Stimulated activated CD4-positive, alpha-beta T cell treated with anti-CD3 and anti-CD28 coated beads, Interleukin-15, amount 100 ng/mL, for 24 hours (primary cell): ENCODE measurements around the gene FAF1.
"Not testable (repeated sequence)": the region's sequence is repeated elsewhere in the genome, so short reads cannot be mapped to it uniquely, and the experiment has no call there.

Experiments
- DNase-seq: peaks from one replicate; pipeline ENCODE4 v3.0.0-alpha.2; 2020

FAF1 gene

DNA sequence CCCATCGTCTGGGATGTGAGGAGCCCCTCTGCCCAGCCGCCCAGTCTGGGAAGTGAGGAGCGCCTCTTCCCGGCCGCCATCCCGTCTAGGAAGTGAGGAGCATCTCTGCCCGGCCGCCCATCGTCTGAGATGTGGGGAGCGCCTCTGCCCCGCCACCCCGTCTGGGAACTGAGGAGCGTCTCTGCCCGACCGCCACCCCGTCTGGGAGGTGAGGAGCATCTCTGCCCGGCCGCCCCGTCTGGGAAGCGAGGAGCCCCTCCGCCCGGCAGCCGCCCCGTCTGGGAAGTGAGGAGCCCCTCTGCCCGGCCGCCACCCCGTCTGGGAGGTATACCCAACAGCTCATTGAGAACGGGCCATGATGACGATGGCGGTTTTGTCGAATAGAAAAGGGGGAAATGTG is 7.5 kb downstream of the FAF1 start:
- DNase-seq = not testable (repeated sequence)

- no peak for DNase-seq
Measured at GRCh38 chr1:50950396-50950795, 9.7 kb downstream of the FAF1 start.

GRCh38 chr1:50949286-50949982 is 10.6 kb downstream of the FAF1 start:
- no peak for DNase-seq

DNA sequence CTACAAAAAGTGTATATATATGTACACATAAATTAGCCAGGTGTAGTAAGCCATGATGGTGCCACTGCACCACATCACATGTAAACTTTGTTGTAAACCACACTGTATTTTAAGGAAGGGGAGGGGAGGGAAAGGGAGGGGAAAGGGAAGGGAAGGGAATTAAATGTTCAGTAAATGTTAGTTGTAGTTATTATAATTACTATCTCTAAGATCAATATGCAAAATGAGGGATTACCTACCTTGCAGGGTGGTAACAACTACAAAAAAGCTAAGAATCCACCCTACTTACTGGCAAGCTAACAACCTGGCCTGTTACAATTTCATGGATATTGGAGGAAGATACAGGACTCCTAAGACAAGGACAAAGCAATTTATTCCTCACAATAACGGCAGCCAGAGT is 17.7 kb downstream of the FAF1 start:
- no peak for DNase-seq

DNA sequence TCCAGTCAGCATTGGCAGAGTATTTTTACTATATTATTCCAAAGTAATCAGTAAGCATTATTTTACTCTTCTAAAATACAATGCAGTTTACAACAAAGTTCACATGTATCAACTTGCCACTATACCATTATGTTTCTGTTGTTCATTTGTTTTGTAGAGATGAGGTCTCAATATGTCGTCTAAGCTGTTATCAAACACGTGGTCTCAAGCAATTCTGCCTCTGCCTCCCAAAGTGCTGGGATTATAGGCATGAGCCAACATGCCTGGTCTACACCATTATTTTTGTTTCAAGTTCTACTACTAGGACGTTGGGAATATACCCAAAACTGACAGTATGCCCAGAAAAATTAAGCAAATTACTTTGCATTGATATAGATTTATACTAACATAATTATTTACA is 19.8 kb downstream of the FAF1 start:
- no peak for DNase-seq

DNA sequence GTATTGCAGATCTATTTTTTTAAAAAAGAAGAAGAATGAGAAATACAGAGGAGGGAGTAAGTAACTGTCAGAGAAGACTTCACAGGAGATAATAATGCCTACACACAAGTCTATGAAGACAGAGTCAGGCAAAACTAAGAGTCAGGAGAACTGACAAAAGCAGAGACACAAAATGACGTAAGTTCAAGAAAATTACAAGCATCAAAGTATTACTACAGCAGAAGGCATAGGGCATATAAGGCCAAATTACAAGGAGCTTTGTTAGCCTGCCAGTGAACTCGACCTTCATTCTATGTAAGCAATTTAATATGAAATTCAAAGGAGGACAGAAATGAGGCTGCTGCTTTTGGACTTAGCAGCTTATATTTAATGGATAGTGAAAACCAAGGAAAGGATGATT is 23.7 kb downstream of the FAF1 start:
- no peak for DNase-seq

GRCh38 chr1:50935276-50935675 is 24.8 kb downstream of the FAF1 start:
- not testable (repeated sequence) for DNase-seq

GRCh38 chr1:50934838-50935237 is 25.2 kb downstream of the FAF1 start:
- no peak for DNase-seq

DNA sequence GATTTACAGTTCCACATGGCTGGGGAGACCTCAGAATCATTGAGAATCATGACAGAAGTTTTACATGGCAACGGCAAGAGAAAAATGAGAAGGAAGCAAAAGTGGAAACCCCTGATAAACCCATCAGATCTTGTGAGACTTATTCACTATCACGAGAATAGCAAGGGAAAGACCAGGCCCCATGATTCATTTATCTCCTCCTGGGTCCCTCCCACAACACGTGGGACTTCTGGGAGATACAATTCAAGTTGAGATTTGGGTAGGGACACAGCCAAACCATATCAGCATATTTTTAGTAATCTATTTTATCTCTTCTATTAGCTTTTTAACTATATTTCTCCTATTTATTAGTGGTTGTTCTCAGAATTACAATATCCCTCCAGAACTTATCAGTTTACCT is 26.3 kb downstream of the FAF1 start:
- not testable (repeated sequence) for DNase-seq

- DNase-seq = not testable (repeated sequence)
Measured at GRCh38 chr1:50932043-50932442, 28.0 kb downstream of the FAF1 start.

GRCh38 chr1:50930965-50931737 is 28.9 kb downstream of the FAF1 start:
- peak; percentile 45 for DNase-seq

DNA sequence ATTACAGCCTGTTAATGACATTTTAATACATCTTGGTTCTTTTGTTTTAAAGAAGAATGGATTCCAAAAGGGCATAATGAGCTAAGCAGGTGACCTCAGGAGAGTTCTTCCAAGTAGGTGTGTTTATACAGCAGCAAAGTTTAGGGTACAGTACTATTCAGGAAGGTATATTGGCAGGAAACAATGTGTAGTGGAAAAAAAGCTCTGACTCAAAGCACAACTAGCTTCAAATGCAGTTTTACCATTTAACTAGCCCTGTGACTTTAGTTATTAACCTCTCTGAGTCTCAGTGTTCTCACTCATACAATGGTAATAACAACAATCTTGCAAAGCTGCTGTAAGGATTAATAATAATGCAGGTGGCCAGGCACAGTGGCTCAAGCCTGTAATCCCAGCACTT is 29.9 kb downstream of the FAF1 start:
- DNase-seq = no peak

DNA sequence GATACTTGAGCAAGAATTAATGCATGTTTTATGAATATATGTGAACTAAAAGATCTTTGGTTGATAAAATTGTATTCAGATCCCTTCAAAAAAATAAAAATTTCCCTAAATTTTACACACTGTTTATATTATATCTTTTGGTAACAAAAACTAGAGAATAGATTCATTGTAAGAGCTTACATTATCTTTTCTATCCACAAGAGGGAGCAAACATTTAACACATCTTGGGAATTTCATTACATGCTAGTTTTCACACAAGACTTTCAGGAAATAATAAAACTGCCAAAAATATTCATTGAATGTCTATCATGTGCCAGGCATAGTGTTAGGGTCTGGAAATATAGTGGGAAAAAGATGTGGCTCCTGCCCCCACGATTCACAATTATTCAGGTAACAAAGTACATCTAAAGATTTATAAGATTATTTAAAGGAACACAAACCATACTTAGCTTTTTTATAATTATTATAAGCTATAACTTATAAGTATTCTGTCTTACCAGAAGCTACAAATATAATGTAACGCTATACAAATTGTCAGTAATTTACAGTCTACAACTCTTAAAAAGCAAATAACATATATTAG is 30.6 kb downstream of the FAF1 start:
- DNase-seq = no peak

DNA sequence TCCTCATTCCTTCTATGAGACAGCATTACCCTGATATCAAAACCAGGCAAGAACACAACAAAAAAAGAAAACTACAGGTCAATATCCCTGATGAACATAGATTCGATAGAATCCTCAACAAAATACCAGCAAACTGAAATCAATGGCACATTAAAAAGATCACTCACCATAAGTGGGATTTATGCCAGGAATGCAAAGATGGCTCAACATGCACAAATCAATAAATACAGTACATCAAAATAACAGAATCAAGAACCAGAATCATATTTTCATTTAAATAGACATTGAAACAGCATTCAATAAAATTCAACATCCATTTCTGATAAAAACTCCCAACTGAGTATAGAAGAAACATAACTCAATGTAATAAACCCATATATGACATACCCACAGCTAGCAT is 36.5 kb downstream of the FAF1 start:
- no peak for DNase-seq

DNA sequence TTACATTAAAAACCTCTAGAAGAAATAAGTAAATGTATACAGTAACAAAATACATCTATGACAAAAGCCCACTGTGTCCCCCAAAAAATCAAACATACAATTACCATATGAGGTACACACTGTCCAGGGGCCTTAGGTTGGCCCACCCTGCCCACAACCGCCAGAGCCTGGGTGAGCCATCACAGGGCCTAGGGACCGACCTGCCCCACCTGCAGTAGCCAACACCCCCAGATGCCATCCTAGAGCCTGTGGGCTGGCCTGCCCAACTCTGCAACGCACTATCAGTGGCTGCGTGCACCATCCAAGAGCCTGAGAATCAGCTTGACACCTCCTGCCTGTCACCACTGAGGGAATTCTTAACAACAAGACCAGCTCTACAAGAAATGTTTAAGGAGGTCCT is 39.0 kb downstream of the FAF1 start:
- no peak for DNase-seq

DNA sequence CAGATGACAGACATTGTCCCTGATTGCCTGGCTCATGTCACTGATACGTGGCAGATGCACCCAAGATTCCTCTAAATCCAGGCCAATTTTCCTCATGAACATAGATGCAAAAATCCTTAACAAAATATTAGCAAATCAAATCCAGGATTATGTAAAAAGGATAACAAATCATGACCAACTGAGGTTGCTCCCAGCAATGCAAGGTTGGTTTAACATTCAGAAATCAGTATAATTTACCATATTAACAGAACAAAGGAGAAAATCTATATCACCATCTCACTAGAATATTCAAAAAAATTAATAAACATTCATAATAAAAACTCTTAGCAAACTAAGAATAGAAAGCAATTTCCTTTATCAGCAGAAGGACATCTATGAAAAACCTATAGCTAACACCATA is 39.7 kb downstream of the FAF1 start:
- DNase-seq = no peak

DNA sequence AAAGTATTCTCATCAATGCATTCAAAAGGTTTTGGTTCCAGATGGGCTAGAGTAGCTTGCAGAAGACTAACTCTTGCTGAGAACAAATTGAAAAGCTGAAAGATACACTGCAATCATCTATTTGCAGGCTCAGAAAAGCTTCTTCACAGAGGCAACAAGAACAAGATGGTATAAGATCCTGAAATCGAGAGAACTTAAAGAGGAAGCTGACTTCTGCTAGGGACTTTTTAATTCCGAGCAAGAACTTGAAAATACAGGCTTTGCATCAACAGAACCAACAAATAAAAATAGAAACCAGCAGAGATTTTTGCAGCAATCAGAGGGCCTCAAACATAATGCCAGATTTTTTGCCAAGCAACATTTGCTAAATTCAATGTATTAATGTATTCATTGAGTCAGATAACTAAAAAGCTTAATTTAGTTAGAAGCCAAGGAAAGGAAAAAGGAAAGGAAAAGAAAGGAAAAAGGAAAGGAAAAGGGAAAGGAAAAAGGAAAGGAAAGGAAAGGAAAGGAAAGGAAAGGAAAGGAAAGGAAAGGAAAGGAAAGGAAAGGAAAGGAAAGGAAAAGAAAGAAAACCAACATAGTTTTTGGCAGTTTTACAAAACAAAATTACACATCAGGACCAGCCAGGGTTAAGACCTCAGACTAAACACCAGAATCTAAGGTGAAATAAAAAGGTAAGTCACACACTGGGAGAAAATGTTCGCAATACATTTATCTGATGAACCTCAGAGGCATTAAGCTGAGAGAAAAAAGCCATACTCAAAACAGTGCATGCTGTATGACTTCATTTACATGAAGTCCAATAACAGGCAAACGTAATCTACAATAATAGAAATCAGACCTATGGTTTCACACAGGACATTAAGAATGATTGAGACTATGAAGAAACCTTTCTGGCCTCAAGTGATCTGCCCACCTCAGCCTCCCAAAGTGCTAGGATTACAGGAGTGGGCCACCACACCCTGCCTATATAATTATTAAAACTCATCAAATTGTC is 42.6 kb downstream of the FAF1 start:
- no peak for DNase-seq

- DNase-seq = no peak
Measured at GRCh38 chr1:50915621-50916020, 44.4 kb downstream of the FAF1 start.

DNA sequence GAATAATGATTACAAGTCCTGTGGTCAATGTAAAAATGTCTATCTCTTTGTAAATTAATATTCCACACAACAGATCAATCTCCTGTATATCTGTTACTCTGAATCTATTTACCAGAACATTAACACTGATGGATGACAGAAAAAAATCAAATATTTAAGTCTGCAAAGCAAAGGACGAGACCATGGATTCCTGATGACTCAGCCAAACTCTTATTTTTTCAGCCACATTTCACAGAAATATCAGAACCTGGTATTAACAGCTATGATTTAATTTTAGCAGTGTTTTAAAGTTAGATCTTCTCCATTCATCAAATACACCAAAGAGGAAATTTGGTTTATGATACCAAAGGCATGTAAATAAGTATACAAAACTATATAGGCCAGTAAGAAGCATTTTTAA is 46.1 kb downstream of the FAF1 start:
- DNase-seq = no peak

GRCh38 chr1:50910356-50910755 is 49.7 kb downstream of the FAF1 start:
- not testable (repeated sequence) for DNase-seq

GRCh38 chr1:50907610-50908009 is 52.5 kb downstream of the FAF1 start:
- not testable (repeated sequence) for DNase-seq

GRCh38 chr1:50906050-50906449 is 54.0 kb downstream of the FAF1 start:
- DNase-seq = not testable (repeated sequence)

- DNase-seq = no peak
Measured at GRCh38 chr1:50902419-50902818, 57.6 kb downstream of the FAF1 start.
